Activated T-helper 1 cell treated with anti-CD3 and anti-CD28 coated beads, Interleukin-2, amount 50 U/mL, for 16 hours (primary cell): ENCODE measurements around the gene SGMS2.
"Not testable (repeated sequence)": the region's sequence is repeated elsewhere in the genome, so short reads cannot be mapped to it uniquely, and the experiment has no call there.

ENCODE experiments used
- DNase-seq, 2 donors: peaks; one replicate each; pipeline ENCODE4 v3.0.0-alpha.2; 2020; ENCODE audit warnings: low read depth in 1 of 2, low spot score in 1 of 2

Gene SGMS2

GRCh38 chr4:107863850-107864371, 39.2 kb downstream of the SGMS2 start:
- DNase-seq = no peak

GRCh38 chr4:107866726-107867125, 42.0 kb downstream of the SGMS2 start:
- DNase-seq = no peak

DNA sequence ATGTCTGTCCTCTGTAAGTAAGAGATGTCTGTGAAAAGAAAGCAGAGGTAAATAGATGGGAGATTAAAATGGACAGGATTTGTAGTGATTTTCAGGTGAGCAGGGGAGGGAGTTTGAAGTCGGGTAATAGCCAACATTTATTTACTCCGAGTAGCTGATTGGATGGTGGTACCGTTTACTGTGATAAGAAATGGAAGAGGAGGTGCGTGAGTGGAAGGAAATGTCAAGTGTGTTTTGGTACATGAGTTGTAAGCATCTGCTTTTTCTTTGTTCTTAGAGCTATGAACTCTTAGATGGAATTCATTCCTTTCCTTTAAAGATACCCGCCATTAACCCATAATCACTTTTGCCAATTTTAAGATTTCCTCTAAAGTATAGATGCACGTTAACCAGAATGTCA, 45.5 kb downstream of the SGMS2 start:
- DNase-seq = no peak

DNA sequence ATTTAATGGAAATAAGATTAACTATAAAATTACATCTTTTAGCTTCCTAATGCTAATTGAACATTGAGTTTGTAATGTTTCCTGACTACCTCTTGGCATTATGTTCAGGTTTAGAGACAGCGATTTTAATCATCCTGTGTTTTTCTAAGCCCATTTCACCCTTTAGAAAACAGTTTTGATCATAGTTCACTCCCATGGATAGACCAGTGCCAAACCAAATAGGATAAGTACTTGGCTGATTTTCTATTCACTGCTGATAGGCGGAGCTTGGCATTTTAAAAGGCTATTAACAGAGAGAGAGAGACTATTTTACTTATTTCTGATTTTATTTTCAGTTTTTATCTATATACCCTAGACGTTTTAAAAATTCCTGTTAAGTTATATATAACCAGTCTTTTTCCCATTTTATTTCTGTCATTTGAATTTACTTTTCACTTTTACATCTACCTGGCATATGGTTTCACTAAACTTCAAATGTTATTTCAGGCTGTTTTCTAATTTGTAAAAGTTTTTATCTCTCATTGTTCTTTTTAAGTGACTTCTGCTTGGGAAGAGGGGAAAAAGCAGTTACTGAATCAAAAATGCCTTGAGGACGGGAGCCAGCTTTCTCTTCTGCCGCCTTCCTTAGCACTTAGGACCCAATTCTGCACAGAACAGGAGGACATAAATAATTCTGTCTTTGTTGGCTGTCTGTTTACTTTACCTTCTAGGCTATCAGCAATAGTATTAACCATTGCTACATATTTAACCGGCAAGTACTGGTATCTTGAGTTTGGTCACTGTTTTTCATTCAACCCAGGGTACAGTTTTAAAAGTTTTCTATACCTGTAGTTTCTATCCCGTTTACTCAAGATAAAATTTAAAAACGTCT, 46.4 kb downstream of the SGMS2 start:
- no peak for DNase-seq

- no peak for DNase-seq
Observed at GRCh38 chr4:107874024-107874423, 49.3 kb downstream of the SGMS2 start.

DNA sequence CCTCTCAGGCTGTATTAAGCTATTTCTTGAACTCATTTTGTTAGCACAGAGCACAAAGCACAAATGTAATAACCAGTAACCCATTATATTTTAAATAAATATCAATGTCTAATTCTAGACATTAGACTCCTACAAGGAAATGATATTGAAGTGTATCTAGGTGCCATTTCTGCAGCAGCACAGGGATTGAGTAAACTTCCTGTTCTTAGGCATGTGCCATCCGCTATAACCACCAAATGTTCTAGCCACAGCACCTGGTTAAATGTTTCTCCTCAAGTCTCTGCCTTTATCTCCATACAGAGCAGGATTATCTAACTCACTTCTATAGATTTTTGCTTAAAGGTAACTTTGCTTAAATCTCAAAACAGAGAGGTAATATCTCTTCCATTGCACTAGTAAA, 51.4 kb downstream of the SGMS2 start:
- no peak for DNase-seq

DNA sequence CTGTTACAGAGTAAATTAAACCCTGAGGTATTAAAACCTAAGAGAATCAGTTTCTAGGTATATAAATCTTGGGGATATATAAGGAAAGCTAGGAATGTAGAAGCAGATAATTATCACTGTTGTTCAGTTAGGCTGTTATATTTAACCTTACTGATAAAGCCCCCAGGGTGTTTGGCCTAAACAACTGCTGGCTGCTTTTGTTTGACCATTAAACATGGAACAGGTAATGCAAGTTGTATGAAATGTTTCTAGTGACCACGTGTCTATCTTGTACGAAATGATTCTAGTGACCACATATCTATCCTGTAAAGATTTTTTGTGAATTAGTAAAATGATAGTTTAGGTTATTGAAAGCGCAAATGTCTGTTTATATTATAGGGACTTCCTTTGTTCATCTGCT, 52.6 kb downstream of the SGMS2 start:
- no peak for DNase-seq

GRCh38 chr4:107885865-107886264, 61.1 kb downstream of the SGMS2 start:
- no peak for DNase-seq

- no peak for DNase-seq
Observed at GRCh38 chr4:107888237-107888636, 63.5 kb downstream of the SGMS2 start.

DNA sequence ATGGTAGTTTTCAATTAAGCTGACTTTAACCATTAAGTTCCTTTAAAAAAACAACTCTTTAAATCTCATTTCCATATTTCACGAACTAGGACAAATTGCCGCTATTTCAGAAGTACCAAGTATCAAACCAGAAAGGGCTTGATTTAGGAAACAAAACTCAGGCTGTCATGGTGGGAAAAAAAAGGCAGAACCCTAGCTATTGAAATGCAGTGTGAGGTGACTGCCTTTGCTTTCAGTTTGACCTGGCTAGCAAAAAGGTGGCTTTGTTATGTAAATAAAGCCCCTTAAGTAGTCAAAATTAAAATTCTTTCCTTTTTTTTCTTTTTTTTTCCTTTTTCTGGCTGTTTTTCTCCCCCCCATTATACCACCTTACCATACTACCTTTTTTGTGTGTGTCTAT, 66.0 kb downstream of the SGMS2 start:
- DNase-seq = no peak

DNA sequence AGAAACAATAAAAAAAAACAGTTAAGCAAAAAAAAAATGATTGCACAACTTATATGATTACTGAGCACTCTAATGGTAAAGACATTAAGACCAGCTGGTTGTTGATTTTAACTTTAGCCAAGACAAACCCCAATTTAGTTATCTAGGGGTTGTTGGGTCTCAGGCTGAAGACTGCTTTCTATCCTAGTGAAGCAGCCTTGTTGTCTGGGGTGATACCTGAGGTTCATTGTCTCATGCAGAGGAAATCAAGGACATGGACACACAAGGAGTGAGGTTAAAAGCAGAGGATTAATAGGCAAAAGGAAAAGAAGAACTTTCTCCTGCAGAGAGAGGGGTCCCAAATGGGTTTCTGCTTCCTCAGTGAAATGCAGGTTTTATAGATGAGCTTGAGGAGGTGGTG, 66.6 kb downstream of the SGMS2 start:
- no peak for DNase-seq

GRCh38 chr4:107893171-107894137, 68.7 kb downstream of the SGMS2 start:
- no peak for DNase-seq

- DNase-seq = no peak
Observed at GRCh38 chr4:107894138-107894603, 69.4 kb downstream of the SGMS2 start.

- no peak for DNase-seq
Observed at GRCh38 chr4:107896158-107896645, 71.5 kb downstream of the SGMS2 start.

DNA sequence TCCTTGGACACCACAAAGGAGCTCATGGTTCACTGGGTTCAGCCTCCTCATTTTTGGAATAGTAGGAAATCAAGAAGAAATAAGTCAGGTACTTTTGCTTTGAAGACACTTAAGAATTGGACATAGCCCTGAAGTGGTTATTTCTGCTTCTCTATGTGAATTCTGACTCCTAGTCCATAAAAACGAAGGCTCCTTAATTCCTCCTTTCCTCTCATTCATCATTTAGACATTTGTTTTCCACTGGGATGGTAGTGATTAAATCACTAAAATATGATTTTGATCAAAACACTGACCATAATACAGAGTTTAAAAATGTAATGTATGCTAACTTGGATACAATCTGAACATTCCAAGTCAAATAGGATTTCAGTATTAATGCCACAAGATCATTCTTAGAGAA, 71.9 kb downstream of the SGMS2 start:
- DNase-seq = no peak

DNA sequence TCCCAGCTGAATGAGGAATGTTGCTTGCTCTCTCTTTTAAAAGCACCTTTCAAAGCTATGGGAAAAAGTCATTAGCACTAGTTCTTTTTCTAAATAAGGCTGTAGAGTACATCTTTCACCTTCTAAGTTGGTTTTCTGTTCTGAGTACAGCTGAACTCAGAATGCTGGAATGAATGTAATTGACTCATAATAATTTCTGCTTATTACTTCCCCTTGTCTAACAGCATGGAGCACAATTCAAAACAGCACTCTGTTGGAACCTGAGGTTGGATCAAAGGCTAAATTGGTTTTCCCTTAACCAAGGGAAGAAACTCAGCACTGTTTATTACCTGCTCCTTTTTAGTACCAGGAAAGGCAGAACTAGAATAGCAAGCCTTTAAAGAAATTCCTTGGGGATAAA, 73.1 kb downstream of the SGMS2 start:
- no peak for DNase-seq

DNA sequence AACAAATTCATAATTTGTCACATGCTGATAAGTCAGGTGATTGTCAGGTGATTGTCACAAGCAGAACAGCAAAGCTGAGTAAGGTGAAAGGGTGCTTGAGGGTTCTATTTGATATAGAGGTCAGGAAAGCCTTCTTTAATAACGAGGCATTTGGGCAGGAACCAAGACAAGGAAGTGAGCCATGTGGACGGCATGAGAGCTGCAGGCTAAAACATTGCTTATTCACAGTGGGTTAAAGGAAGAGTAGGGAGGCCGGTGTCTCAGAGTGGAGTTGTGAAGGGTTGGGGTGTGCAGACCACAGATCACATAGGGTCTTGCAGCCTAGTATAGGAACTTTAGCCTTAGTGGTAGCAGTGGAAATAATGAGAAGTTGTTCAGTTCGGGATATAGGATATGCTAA, 75.3 kb downstream of the SGMS2 start:
- no peak for DNase-seq

GRCh38 chr4:107900508-107900907, 75.8 kb downstream of the SGMS2 start:
- DNase-seq = no peak

- no peak for DNase-seq
Observed at GRCh38 chr4:107901213-107901934, 76.6 kb downstream of the SGMS2 start.

GRCh38 chr4:107902715-107903114, 78.0 kb downstream of the SGMS2 start:
- DNase-seq = no peak

GRCh38 chr4:107905082-107905481, 80.3 kb downstream of the SGMS2 start:
- DNase-seq = not testable (repeated sequence)
